Chondrocyte (in vitro differentiated cells): ENCODE data around the gene IZUMO1. TPM values are rescaled to one million over a fixed set of nuclear protein-coding genes. Genes with fewer than 3 reads are reported as not detected.

Experiments
- DNase-seq: peaks from one replicate; pipeline ENCODE4 v3.0.0; 2021; ENCODE audit warnings: mixed read lengths, low spot score
- H3K27ac Mint-ChIP-seq: one replicate; pipeline ENCODE4 v1.8.0; 2021; ENCODE audit warnings: mild to moderate bottlenecking, moderate library complexity, mixed read lengths; ENCODE audit not compliant: unreplicated experiment
- H3K27me3 Mint-ChIP-seq: 2 replicates; pipeline ENCODE4 v1.8.0; 2021; ENCODE audit warnings: low read depth, mixed read lengths
- H3K36me3 Mint-ChIP-seq: 2 replicates; pipeline ENCODE4 v1.8.0; 2021; ENCODE audit warnings: low read depth, mixed read lengths
- H3K4me1 Mint-ChIP-seq: 2 replicates; pipeline ENCODE4 v1.8.0; 2021; ENCODE audit warnings: low read depth, mild to moderate bottlenecking, mixed read lengths
- H3K4me3 Mint-ChIP-seq: one replicate; pipeline ENCODE4 v1.8.0; 2021; ENCODE audit warnings: mild to moderate bottlenecking, moderate library complexity, mixed read lengths; ENCODE audit not compliant: unreplicated experiment
- H3K9me3 Mint-ChIP-seq: 2 replicates; pipeline ENCODE4 v1.8.0; 2021; ENCODE audit warnings: low read depth, mixed read lengths
- CTCF ChIP-seq: fragments of 200-600 bp; sonication (generic); IDR thresholded peaks from 2 replicates; pipeline ENCODE4 v1.5.0; 2021; ENCODE audit warnings: antibody characterized with exemption, mild to moderate bottlenecking, moderate library complexity
- total RNA-seq: library from RNA; stranded (reverse); gene quantifications from 3 replicates; pipeline ENCODE4 v1.2.1, GENCODE V29; 2021

Gene IZUMO1
- total RNA-seq, 1 donor from 2014 or later: not detected

- Mint-ChIP-seq H3K27ac (peak overlapping the region; percentile 57), H3K4me1 (peaks cover 43% of the 10 kb centered on the region), H3K4me3 (no peak overlapping the region), H3K27me3 (no peaks in the 10 kb centered on the region), H3K36me3 (no peaks in the 10 kb centered on the region), H3K9me3 (no peaks in the 10 kb centered on the region)
- no peak for DNase-seq
- no peak for TF ChIP-seq CTCF
Measured at GRCh38 chr19:48715681-48716171, 31.0 kb downstream of the IZUMO1 start.

GRCh38 chr19:48714759-48715675 lies 31.7 kb downstream of the IZUMO1 start:
- peaks cover 37% of the 10 kb centered on the region for H3K4me1 Mint-ChIP-seq
- TF ChIP-seq CTCF: no peak
- H3K36me3 Mint-ChIP-seq: no peaks in the 10 kb centered on the region
- peak overlapping the region; percentile 91 for H3K4me3 Mint-ChIP-seq
- H3K27ac Mint-ChIP-seq: peak overlapping the region; percentile 97
- no peak for DNase-seq
- no peaks in the 10 kb centered on the region for H3K9me3 Mint-ChIP-seq
- H3K27me3 Mint-ChIP-seq: no peaks in the 10 kb centered on the region

GRCh38 chr19:48713864-48714755 lies 32.6 kb downstream of the IZUMO1 start:
- peak overlapping the region; percentile 97 for H3K27ac Mint-ChIP-seq
- DNase-seq: peak; percentile 100
- H3K4me3 Mint-ChIP-seq: peak overlapping the region; percentile 91
- H3K27me3 Mint-ChIP-seq: no peaks in the 10 kb centered on the region
- no peaks in the 10 kb centered on the region for H3K36me3 Mint-ChIP-seq
- no peaks in the 10 kb centered on the region for H3K9me3 Mint-ChIP-seq
- no peak for TF ChIP-seq CTCF
- peaks cover 37% of the 10 kb centered on the region for H3K4me1 Mint-ChIP-seq

- no peaks in the 10 kb centered on the region for H3K27me3 Mint-ChIP-seq
- H3K9me3 Mint-ChIP-seq: no peaks in the 10 kb centered on the region
- peak overlapping the region; percentile 91 for H3K4me3 Mint-ChIP-seq
- H3K4me1 Mint-ChIP-seq: peaks cover 37% of the 10 kb centered on the region
- TF ChIP-seq CTCF: peak; percentile 50
- DNase-seq: no peak
- H3K36me3 Mint-ChIP-seq: no peaks in the 10 kb centered on the region
- peak overlapping the region; percentile 24 for H3K27ac Mint-ChIP-seq
Measured at GRCh38 chr19:48713041-48713863, 33.5 kb downstream of the IZUMO1 start.
